PFSK-1 (cell line): ENCODE data around the gene SNX3.

Experiments used
- POLR2AphosphoS5 ChIP-seq: IDR thresholded peaks from 2 replicates; pipeline ENCODE4 v1.6.1; 2012; ENCODE audit warnings: low read depth, mild to moderate bottlenecking, control low read depth, low read length, moderate library complexity
- REST ChIP-seq, 2 experiments: IDR thresholded peaks; 2 replicates each; pipeline versions ENCODE4 v1.6.1 to v1.8.0; 2011 to 2012; ENCODE audit warnings: low read depth in 2 of 2, low read length in 2 of 2, control low read depth in 1 of 2, inconsistent platforms in 1 of 2, mild to moderate bottlenecking in 1 of 2, moderate library complexity in 1 of 2; ENCODE audit not compliant: insufficient read depth in 1 of 2
- TAF1 ChIP-seq: IDR thresholded peaks from 2 replicates; pipeline ENCODE4 v1.6.1; 2012; ENCODE audit warnings: low read length, control low read depth, borderline replicate concordance; ENCODE audit not compliant: insufficient read depth

GRCh38 chr6:108238322-108238721, 22.5 kb downstream of the SNX3 start:
- no peak for TF ChIP-seq POLR2AphosphoS5
- TF ChIP-seq REST (IDR thresholded peaks at IDR 0.05; ENCODE audit: insufficient read depth in 1 of 2, low read depth in 2 of 2, low read length in 2 of 2) = no peak
- no peak for TF ChIP-seq TAF1
